Ovary (tissue), 9 donors: Measurements from ENCODE around the gene PDE8A. TPM values are rescaled to one million over a fixed set of nuclear protein-coding genes. Genes with fewer than 3 reads are reported as not detected.

ENCODE experiments used
- DNase-seq, 5 donors: peaks; one replicate each; pipeline ENCODE4 v3.0.0-alpha.2; 2019 to 2020
- H3K27ac ChIP-seq, 2 donors: fragments of 200-600 bp; one replicate each; pipeline versions ENCODE4 v1.5.1 to v1.8.0; 2019 to 2022
- H3K27me3 ChIP-seq: fragments of 200-600 bp; one replicate; pipeline ENCODE4 v1.8.0; 2022
- H3K36me3 ChIP-seq: fragments of 200-600 bp; sonication (generic); one replicate; pipeline ENCODE4 v1.5.1; 2019
- H3K4me1 ChIP-seq: one replicate; pipeline ENCODE4 v1.8.1; 2013; ENCODE audit warnings: mild to moderate bottlenecking, moderate library complexity; ENCODE audit not compliant: insufficient read depth
- H3K4me3 ChIP-seq: fragments of 200-600 bp; sonication (generic); one replicate; pipeline ENCODE4 v1.5.1; 2017
- H3K9me3 ChIP-seq, 2 donors: fragments of 200-600 bp in 1 of 2; sonication (generic) in 1 of 2; one replicate each; pipeline versions ENCODE4 v1.5.1 to v1.8.1; 2013 to 2019; ENCODE audit warnings: mild to moderate bottlenecking in 1 of 2, moderate library complexity in 1 of 2
- CTCF ChIP-seq, 3 donors: fragments of 450-650 bp in 2 of 3; fragments of 200-600 bp in 1 of 3; IDR thresholded peaks; one replicate each; pipeline versions ENCODE4 v1.5.1 to v1.8.0; 2016 to 2022; ENCODE audit warnings: antibody characterized with exemption in 3 of 3, mild to moderate bottlenecking in 1 of 3
- EP300 ChIP-seq: sonication (generic); formaldehyde crosslinking; IDR thresholded peaks from one replicate; pipeline ENCODE4 v1.6.1; 2017; ENCODE audit warnings: antibody characterized with exemption
- POLR2A ChIP-seq: fragments of 450-650 bp; IDR thresholded peaks from one replicate; pipeline ENCODE4 v1.6.1; 2017; ENCODE audit warnings: antibody characterized with exemption, mild to moderate bottlenecking, moderate library complexity
- WGBS, 3 donors: extraction: QIAGEN DNeasy Blood & Tissue Kit in 1 of 3; methylation state at CpG; one replicate each; pipeline versions ENCODE4 v1.1.5 to v1.1.7; 2013 to 2017; 5-methylcytosine and 5-hydroxymethylcytosine counted together
- intact Hi-C, 4 donors: fragments of 100-400 bp; cut with DNase I; formaldehyde crosslinking; loops; one replicate each; pipeline versions ENCODE4 v1.11.0 to v1.15.1; 2022 to 2023
- polyA plus RNA-seq, 2 donors: library from polyadenylated mRNA; stranded (reverse); fragments of 200-250 nt in 1 of 2; fragments of 350-450 nt in 1 of 2; fragmentation: Illumina TruSeq in 1 of 2; extraction: RNeasy Lipid Tissue Mini Kit (QIAGEN cat#74804) in 1 of 2; gene quantifications; one replicate each; pipeline ENCODE4 v1.2.3, GENCODE V29; 2013 to 2014
- total RNA-seq, 7 donors: library from RNA; depleted of rRNA in 2 of 7; stranded (reverse); fragments of >200 nt in 2 of 7; fragmentation: NEBNext Ultra II Directional in 3 of 7; extraction: Animal tissue kit (Norgen Biotek cat#: 25700) in 3 of 7; gene quantifications; one replicate each; pipeline versions ENCODE4 v1.1.0 to v1.2.4, GENCODE V29; 2016 to 2023
- donor health status: DM: no; HTN: no; CAD: no; lungs with moderate emphysema.
- donor health status: DM: no; HTN: no; CAD: no.
- donor health status: Bipolar disorder and iron deficiency.
- donor health status: DM: yes; HTN: yes; CAD: no.
- donor health status: DM: no; HTN: no; CAD: no.
- donor health status: DM: yes; HTN: yes; CAD: no.

PDE8A gene
- total and polyA plus RNA-seq, 9 donors = 13.8 to 61.8 (median 33.2) TPM

DNA sequence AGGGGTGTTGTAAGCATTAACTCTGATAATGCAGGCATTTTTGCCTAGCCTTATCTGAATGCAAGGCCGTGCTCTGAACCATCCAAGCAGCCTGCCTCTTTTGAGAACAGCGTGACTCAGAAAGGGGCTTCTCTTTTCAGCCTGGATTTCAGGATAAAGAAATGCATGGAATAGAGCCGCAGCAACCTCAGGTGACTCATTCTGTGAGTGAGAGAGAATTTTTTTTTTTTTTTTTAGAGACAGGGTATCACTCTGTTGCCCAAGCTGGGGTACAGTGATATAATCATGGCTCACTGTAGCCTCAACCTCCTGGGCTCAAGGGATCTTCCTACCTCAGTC is 20.6 kb upstream of the PDE8A start:
- H3K27ac ChIP-seq = no peak overlapping the region
- H3K4me1 ChIP-seq = no peaks in the 10 kb centered on the region
- WGBS, 3 donors = 29 to 70% (median 45%) methylated on average over 3 of the region's 3 CpGs
- no peak for DNase-seq
- no peak overlapping the region for H3K4me3 ChIP-seq
- no peaks in the 10 kb centered on the region for H3K36me3 ChIP-seq
- H3K9me3 ChIP-seq = no peaks in the 10 kb centered on the region
- no peak for TF ChIP-seq EP300
- no peak for TF ChIP-seq POLR2A
- TF ChIP-seq CTCF (IDR thresholded peaks at IDR 0.05) = no peak
- H3K27me3 ChIP-seq = no peaks in the 10 kb centered on the region
- intact Hi-C loops = no loop called here

DNA sequence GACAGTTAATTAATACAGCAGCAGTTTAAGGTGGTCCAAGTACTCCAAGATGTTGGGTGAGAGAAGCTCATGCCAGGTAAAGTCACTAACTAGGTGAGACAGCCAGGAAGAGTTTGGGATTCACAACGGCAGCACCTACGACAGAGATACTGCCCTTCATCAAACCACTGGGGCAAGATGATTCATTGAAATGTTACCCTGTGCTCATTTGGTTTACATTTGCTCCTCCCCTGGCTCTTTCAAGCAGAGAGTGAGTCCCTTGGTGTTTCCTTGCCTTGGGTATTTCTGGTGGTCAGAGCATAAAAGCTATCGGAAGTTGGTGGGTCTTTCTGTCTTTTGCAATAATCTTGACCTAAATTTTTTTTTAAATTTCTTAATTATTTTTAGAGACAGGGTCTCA is 19.9 kb upstream of the PDE8A start:
- Histone ChIP-seq H3K36me3 (no peaks in the 10 kb centered on the region), H3K4me3 (no peak overlapping the region), H3K4me1 (no peaks in the 10 kb centered on the region), H3K9me3 (no peaks in the 10 kb centered on the region), H3K27ac (no peak overlapping the region), H3K27me3 (no peaks in the 10 kb centered on the region)
- 69 to 72% (median 71%) methylated on average over 3 of the region's 3 CpGs for WGBS, 3 donors
- intact Hi-C loops = no loop called here
- no peak for DNase-seq
- TF ChIP-seq EP300 (no peak), POLR2A (no peak), CTCF (IDR thresholded peaks at IDR 0.05) (no peak)

DNA sequence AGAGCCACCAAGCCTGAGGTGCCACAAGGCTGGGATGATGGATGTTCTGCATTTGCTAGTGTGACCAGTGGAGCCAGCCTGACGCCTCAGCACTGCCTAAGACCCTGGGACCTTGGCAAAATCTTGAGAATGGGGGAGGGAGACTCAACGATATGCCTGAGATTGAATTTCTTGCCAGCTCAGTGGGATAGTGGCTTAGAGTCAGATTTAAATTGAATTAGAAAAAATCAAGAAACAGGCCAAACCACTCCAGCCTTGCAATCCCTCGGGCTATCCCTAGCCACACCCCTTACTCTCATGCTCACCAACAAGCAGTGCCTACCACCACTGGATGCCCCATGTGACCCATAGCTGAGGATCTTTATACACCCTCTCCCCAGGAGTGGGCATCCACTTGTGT is 18.7 kb upstream of the PDE8A start:
- Histone ChIP-seq H3K4me3 (no peak overlapping the region), H3K27ac (no peak overlapping the region), H3K4me1 (no peaks in the 10 kb centered on the region), H3K27me3 (no peaks in the 10 kb centered on the region), H3K36me3 (no peaks in the 10 kb centered on the region), H3K9me3 (no peaks in the 10 kb centered on the region)
- TF ChIP-seq EP300 (no peak), POLR2A (no peak), CTCF (IDR thresholded peaks at IDR 0.05) (no peak)
- DNase-seq = no peak
- intact Hi-C loops = no loop called here
- WGBS, 3 donors = 67 to 80% (median 69%) methylated on average over 3 of the region's 3 CpGs

GRCh38 chr15:84967380-84967779 is 14.3 kb upstream of the PDE8A start:
- no peaks in the 10 kb centered on the region for H3K4me1 ChIP-seq
- intact Hi-C loops = no loop called here
- no peak overlapping the region for H3K27ac ChIP-seq
- DNase-seq = no peak
- 57 to 65% (median 59%) methylated on average over 3 of the region's 3 CpGs for WGBS, 3 donors
- H3K4me3 ChIP-seq = no peak overlapping the region
- no peaks in the 10 kb centered on the region for H3K27me3 ChIP-seq
- H3K36me3 ChIP-seq = no peaks in the 10 kb centered on the region
- H3K9me3 ChIP-seq = no peaks in the 10 kb centered on the region
- TF ChIP-seq POLR2A (no peak), EP300 (no peak), CTCF (IDR thresholded peaks at IDR 0.05) (no peak)

DNA sequence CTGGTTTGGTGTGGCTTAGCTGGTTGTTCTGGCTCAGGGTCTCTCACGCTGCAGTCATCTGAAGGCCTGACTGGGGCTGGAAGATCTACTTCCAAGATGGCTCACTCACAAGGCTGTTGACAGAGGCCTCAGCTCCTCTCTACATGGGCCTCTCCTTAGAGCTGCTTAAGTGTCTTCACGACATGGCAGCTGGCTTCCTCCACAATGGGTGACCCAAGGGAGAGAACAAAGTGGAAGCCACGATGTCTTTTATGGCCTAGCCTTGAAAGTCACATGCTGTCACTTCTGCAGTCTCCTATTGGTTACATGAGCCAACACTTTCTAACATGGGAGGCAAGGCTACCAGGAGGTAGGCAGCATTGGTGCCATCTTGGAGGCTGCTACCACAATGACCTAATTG is 13.4 kb upstream of the PDE8A start:
- no peaks in the 10 kb centered on the region for H3K9me3 ChIP-seq
- no peaks in the 10 kb centered on the region for H3K27me3 ChIP-seq
- no peaks in the 10 kb centered on the region for H3K36me3 ChIP-seq
- H3K27ac ChIP-seq = no peak overlapping the region
- no peak for DNase-seq
- H3K4me1 ChIP-seq = no peaks in the 10 kb centered on the region
- TF ChIP-seq POLR2A (no peak), CTCF (IDR thresholded peaks at IDR 0.05) (no peak), EP300 (no peak)
- no peak overlapping the region for H3K4me3 ChIP-seq
- 95 to 100% (median 100%) methylated on average over 3 of the region's 3 CpGs for WGBS, 3 donors
- intact Hi-C loops = no loop called here
